HEK293 (cell line): ENCODE results near the gene HOTAIR.
A peak's percentile ranks its signal among the peaks of the same experiment; 100 is the strongest.

ENCODE experiments used
- CTCF ChIA-PET: fragments of 350-600 bp; formaldehyde crosslinking; extraction: SDS; loops from one replicate; lab custom pipeline; 2021; ENCODE audit warnings: antibody characterized with exemption; lab: Yijun Ruan, JAX
- POLR2A ChIA-PET: fragments of 300-600 bp; formaldehyde crosslinking; extraction: SDS; loops from one replicate; lab custom pipeline; 2020; ENCODE audit warnings: antibody characterized with exemption, inconsistent platforms; lab: Yijun Ruan, JAX
- H3K27ac ChIP-seq: fragments of 200-500 bp; sonication (Bioruptor generic); 2 replicates; pipeline ENCODE4 v1.5.1; 2014; ENCODE audit warnings: low read depth, low read length, control low read depth, inconsistent platforms; ENCODE audit errors: extremely low read depth
- H3K36me3 ChIP-seq, 2 experiments: fragments of 200-500 bp in 1 of 2; sonication (Bioruptor generic) in 1 of 2; 1 replicate in 1 of 2; 2 replicates in 1 of 2; pipeline ENCODE4 v1.5.1; 2014 to 2017; ENCODE audit warnings: inconsistent platforms in 2 of 2, low read length in 2 of 2; ENCODE audit not compliant: control insufficient read depth in 2 of 2, insufficient read depth in 1 of 2
- H3K4me1 ChIP-seq: fragments of 200-500 bp; sonication (Bioruptor generic); 2 replicates; pipeline ENCODE4 v1.5.1; 2014; ENCODE audit warnings: mild to moderate bottlenecking, low read length, inconsistent platforms; ENCODE audit not compliant: control insufficient read depth, insufficient read depth
- H3K4me3 ChIP-seq: 2 replicates; pipeline ENCODE4 v1.5.1; 2011; ENCODE audit warnings: low read depth, mild to moderate bottlenecking, control low read depth, low read length, moderate library complexity
- H3K9me3 ChIP-seq: fragments of 200-500 bp; sonication (Bioruptor generic); 2 replicates; pipeline ENCODE4 v1.5.1; 2014; ENCODE audit warnings: low read depth, low read length, inconsistent platforms; ENCODE audit not compliant: control insufficient read depth, insufficient read depth
- EGR2 ChIP-seq: fragments of 450-650 bp; formaldehyde crosslinking; IDR thresholded peaks from 2 replicates; pipeline ENCODE4 v1.5.1; 2016; ENCODE audit warnings: low read depth, missing biosample characterization, missing genetic modification characterization
- GLI4 ChIP-seq: fragments of 450-650 bp; formaldehyde crosslinking; IDR thresholded peaks from 2 replicates; pipeline ENCODE4 v1.5.1; 2016; ENCODE audit warnings: missing biosample characterization, missing genetic modification characterization
- GLIS1 ChIP-seq: fragments of 450-650 bp; formaldehyde crosslinking; IDR thresholded peaks from 2 replicates; pipeline ENCODE4 v1.5.1; 2016; ENCODE audit warnings: missing biosample characterization, missing genetic modification characterization
- GLIS2 ChIP-seq: fragments of 450-650 bp; formaldehyde crosslinking; IDR thresholded peaks from 2 replicates; pipeline ENCODE4 v1.5.1; 2016; ENCODE audit warnings: missing biosample characterization, missing genetic modification characterization
- IKZF3 ChIP-seq: fragments of 450-650 bp; IDR thresholded peaks from 2 replicates; pipeline ENCODE4 v1.5.0; 2018; ENCODE audit warnings: missing biosample characterization, mild to moderate bottlenecking, missing genetic modification characterization, moderate library complexity
- KLF1 ChIP-seq: fragments of 450-650 bp; formaldehyde crosslinking; IDR thresholded peaks from 2 replicates; pipeline ENCODE4 v1.5.1; 2016; ENCODE audit warnings: missing biosample characterization, missing genetic modification characterization
- KLF10 ChIP-seq: fragments of 450-650 bp; IDR thresholded peaks from 2 replicates; pipeline ENCODE4 v1.5.1; 2018; ENCODE audit warnings: missing biosample characterization, mild to moderate bottlenecking, missing genetic modification characterization
- KLF8 ChIP-seq: fragments of 450-650 bp; formaldehyde crosslinking; IDR thresholded peaks from 2 replicates; pipeline ENCODE4 v1.5.1; 2016; ENCODE audit warnings: missing biosample characterization, missing genetic modification characterization
- KLF9 ChIP-seq: fragments of 450-650 bp; formaldehyde crosslinking; IDR thresholded peaks from 2 replicates; pipeline ENCODE4 v1.5.1; 2016; ENCODE audit warnings: missing biosample characterization, missing genetic modification characterization, low read depth
- SCRT1 ChIP-seq: fragments of 450-650 bp; formaldehyde crosslinking; IDR thresholded peaks from 2 replicates; pipeline ENCODE4 v1.5.1; 2016; ENCODE audit warnings: missing biosample characterization, missing genetic modification characterization, borderline replicate concordance
- ZBTB17 ChIP-seq: fragments of 450-650 bp; formaldehyde crosslinking; IDR thresholded peaks from 2 replicates; pipeline ENCODE4 v1.5.1; 2016; ENCODE audit warnings: missing biosample characterization, missing genetic modification characterization
- ZBTB20 ChIP-seq: fragments of 450-650 bp; formaldehyde crosslinking; IDR thresholded peaks from 2 replicates; pipeline ENCODE4 v1.5.1; 2016; ENCODE audit warnings: missing biosample characterization, missing genetic modification characterization
- ZBTB8A ChIP-seq: fragments of 450-650 bp; formaldehyde crosslinking; IDR thresholded peaks from 2 replicates; pipeline ENCODE4 v1.5.1; 2016; ENCODE audit warnings: missing biosample characterization, missing genetic modification characterization
- ZFHX2 ChIP-seq: fragments of 450-650 bp; formaldehyde crosslinking; conservative IDR thresholded peaks from 2 replicates; pipeline ENCODE4 v1.5.1; 2016; ENCODE audit warnings: missing biosample characterization, missing genetic modification characterization
- ZIC2 ChIP-seq: fragments of 450-650 bp; formaldehyde crosslinking; IDR thresholded peaks from 2 replicates; pipeline ENCODE4 v1.5.1; 2016; ENCODE audit warnings: missing biosample characterization, missing genetic modification characterization
- ZNF121 ChIP-seq: fragments of 450-650 bp; formaldehyde crosslinking; IDR thresholded peaks from 2 replicates; pipeline ENCODE4 v1.5.1; 2016; ENCODE audit warnings: missing biosample characterization, missing genetic modification characterization
- ZNF2 ChIP-seq: fragments of 450-650 bp; formaldehyde crosslinking; IDR thresholded peaks from 2 replicates; pipeline ENCODE4 v1.5.1; 2016; ENCODE audit warnings: missing biosample characterization, missing genetic modification characterization
- ZNF239 ChIP-seq: fragments of 450-650 bp; formaldehyde crosslinking; IDR thresholded peaks from 2 replicates; pipeline ENCODE4 v1.5.1; 2016; ENCODE audit warnings: missing biosample characterization, missing genetic modification characterization
- ZNF274 ChIP-seq, 2 experiments: fragments of 200-500 bp in 1 of 2; fragments of 450-650 bp in 1 of 2; sonication (Bioruptor generic) in 1 of 2; formaldehyde crosslinking in 1 of 2; IDR thresholded peaks; 2 replicates each; pipeline versions ENCODE4 v1.5.1 to v1.6.1; 2014 to 2016; ENCODE audit warnings: borderline replicate concordance in 1 of 2, inconsistent platforms in 1 of 2, low read length in 1 of 2, missing biosample characterization in 1 of 2, missing genetic modification characterization in 1 of 2
- ZNF335 ChIP-seq: fragments of 450-650 bp; formaldehyde crosslinking; conservative IDR thresholded peaks from 2 replicates; pipeline ENCODE4 v1.5.1; 2016; ENCODE audit warnings: missing biosample characterization, missing genetic modification characterization
- ZNF561 ChIP-seq: fragments of 450-650 bp; IDR thresholded peaks from 2 replicates; pipeline ENCODE4 v1.5.1; 2018; ENCODE audit warnings: missing biosample characterization, missing genetic modification characterization, borderline replicate concordance
- ZNF596 ChIP-seq: fragments of 450-650 bp; IDR thresholded peaks from 2 replicates; pipeline ENCODE4 v1.5.0; 2018; ENCODE audit warnings: missing biosample characterization, mild to moderate bottlenecking, missing genetic modification characterization, moderate library complexity
- ZNF610 ChIP-seq: fragments of 450-650 bp; formaldehyde crosslinking; IDR thresholded peaks from 2 replicates; pipeline ENCODE4 v1.5.1; 2016; ENCODE audit warnings: missing biosample characterization, missing genetic modification characterization, borderline replicate concordance
- ZNF660 ChIP-seq: fragments of 450-650 bp; IDR thresholded peaks from 2 replicates; pipeline ENCODE4 v1.5.1; 2018; ENCODE audit warnings: missing biosample characterization, mild to moderate bottlenecking, missing genetic modification characterization
- ZSCAN23 ChIP-seq: fragments of 450-650 bp; formaldehyde crosslinking; IDR thresholded peaks from 2 replicates; pipeline ENCODE4 v1.5.1; 2016; ENCODE audit warnings: missing biosample characterization, missing genetic modification characterization
- ZSCAN30 ChIP-seq: fragments of 450-650 bp; IDR thresholded peaks from 2 replicates; pipeline ENCODE4 v1.5.1; 2018; ENCODE audit warnings: missing biosample characterization, mild to moderate bottlenecking, missing genetic modification characterization, moderate library complexity
- TF ChIP-seq, protein P1 (sequence below): fragments of 450-650 bp; formaldehyde crosslinking; IDR thresholded peaks from 2 replicates; pipeline ENCODE4 v1.5.1; 2017; ENCODE audit warnings: missing biosample characterization, missing genetic modification characterization
- TF ChIP-seq, protein P2 (sequence below): fragments of 450-650 bp; IDR thresholded peaks from 2 replicates; pipeline ENCODE4 v1.5.1; 2018; ENCODE audit warnings: missing biosample characterization, missing genetic modification characterization
- TF ChIP-seq, protein P3 (sequence below): fragments of 450-650 bp; formaldehyde crosslinking; IDR thresholded peaks from 2 replicates; pipeline ENCODE4 v1.5.1; 2016; ENCODE audit warnings: missing biosample characterization, missing genetic modification characterization

The HOTAIR gene

DNA sequence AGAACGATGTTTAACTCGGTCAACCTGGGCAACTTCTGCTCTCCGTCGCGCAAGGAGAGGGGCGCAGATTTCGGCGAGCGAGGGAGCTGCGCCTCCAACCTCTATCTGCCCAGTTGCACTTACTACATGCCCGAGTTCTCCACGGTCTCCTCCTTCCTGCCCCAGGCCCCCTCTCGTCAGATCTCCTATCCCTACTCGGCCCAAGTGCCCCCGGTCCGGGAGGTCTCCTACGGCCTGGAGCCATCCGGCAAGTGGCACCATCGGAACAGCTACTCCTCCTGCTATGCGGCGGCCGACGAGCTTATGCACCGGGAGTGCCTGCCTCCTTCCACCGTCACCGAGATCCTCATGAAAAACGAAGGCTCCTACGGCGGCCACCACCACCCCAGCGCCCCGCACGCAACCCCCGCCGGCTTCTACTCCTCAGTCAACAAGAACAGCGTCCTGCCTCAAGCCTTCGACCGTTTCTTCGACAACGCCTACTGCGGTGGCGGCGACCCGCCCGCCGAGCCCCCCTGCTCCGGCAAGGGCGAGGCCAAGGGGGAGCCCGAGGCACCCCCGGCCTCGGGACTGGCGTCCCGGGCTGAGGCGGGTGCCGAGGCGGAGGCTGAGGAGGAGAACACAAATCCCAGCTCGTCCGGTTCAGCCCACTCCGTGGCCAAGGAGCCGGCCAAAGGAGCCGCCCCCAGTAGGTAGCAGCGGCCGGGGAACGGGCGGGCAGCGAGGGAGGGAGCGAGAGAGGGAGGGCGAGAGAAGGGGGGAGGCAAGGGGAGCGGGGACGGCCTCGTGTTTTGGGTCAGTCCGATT is 1.3 kb downstream of the HOTAIR start:
- CTCF ChIA-PET = interaction anchor here (1.0 kb wide), 1 partner anchor 235 kb away, joined by 4 read pairs; no protein-coding TSS in a partner anchor
- peak overlapping the region; percentile 97 for H3K27ac ChIP-seq
- H3K4me3 ChIP-seq = peak overlapping the region; percentile 38
- no peaks in the 10 kb centered on the region for H3K9me3 ChIP-seq
- POLR2A ChIA-PET = no interaction called here
- H3K36me3 ChIP-seq = no peaks in the 10 kb centered on the region
- H3K4me1 ChIP-seq = peaks cover 65% of the 10 kb centered on the region
- no peak for TF ChIP-seq ZSCAN23 (tag by site-specific recombination)
- peak; percentile 44; the same call in 1 of the 2 replicates for TF ChIP-seq KLF10 (tag by site-specific recombination)
- peak; percentile 62 for TF ChIP-seq ZSCAN30 (tag by site-specific recombination)
- peak; percentile 79 for TF ChIP-seq GLIS2 (tag by site-specific recombination)
- peak; percentile 75 for TF ChIP-seq ZBTB17 (tag by site-specific recombination)
- peak; percentile 68 for TF ChIP-seq GLIS1 (tag by site-specific recombination)
- peak; percentile 32; the same call in 1 of the 2 replicates for TF ChIP-seq ZNF596 (tag by site-specific recombination)
- TF ChIP-seq GLI4 = 0 out of 2 replicates have a peak, but pooled peaks have one; percentile 11
- TF ChIP-seq ZNF660 (tag by site-specific recombination) = peak; percentile 41; the same call in 1 of the 2 replicates
- no peak for TF ChIP-seq SCRT1 (tag by site-specific recombination)
- TF ChIP-seq ZNF239 = no peak
- peak; percentile 58; the same call in 1 of the 2 replicates for TF ChIP-seq ZNF335 (tag by site-specific recombination)
- peak; percentile 43; the same call in 1 of the 2 replicates for TF ChIP-seq ZBTB20 (tag by site-specific recombination)
- 0 out of 2 replicates have a peak, but pooled peaks have one; percentile 20 for TF ChIP-seq ZNF2 (tag by site-specific recombination)
- TF ChIP-seq, protein P1, sequence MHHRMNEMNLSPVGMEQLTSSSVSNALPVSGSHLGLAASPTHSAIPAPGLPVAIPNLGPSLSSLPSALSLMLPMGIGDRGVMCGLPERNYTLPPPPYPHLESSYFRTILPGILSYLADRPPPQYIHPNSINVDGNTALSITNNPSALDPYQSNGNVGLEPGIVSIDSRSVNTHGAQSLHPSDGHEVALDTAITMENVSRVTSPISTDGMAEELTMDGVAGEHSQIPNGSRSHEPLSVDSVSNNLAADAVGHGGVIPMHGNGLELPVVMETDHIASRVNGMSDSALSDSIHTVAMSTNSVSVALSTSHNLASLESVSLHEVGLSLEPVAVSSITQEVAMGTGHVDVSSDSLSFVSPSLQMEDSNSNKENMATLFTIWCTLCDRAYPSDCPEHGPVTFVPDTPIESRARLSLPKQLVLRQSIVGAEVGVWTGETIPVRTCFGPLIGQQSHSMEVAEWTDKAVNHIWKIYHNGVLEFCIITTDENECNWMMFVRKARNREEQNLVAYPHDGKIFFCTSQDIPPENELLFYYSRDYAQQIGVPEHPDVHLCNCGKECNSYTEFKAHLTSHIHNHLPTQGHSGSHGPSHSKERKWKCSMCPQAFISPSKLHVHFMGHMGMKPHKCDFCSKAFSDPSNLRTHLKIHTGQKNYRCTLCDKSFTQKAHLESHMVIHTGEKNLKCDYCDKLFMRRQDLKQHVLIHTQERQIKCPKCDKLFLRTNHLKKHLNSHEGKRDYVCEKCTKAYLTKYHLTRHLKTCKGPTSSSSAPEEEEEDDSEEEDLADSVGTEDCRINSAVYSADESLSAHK = peak; percentile 28; the same call in 1 of the 2 replicates
- TF ChIP-seq ZNF274 (IDR thresholded peaks at IDR 0.05; ENCODE audit: low read length) = no peak
- TF ChIP-seq ZNF274 (tag by site-specific recombination; IDR thresholded peaks at IDR 0.05; ENCODE audit: borderline replicate concordance) = no peak
- TF ChIP-seq ZNF121 (tag by site-specific recombination) = no peak
- TF ChIP-seq IKZF3 (tag by site-specific recombination) = peak; percentile 45; the same call in 1 of the 2 replicates
- no peak for TF ChIP-seq ZNF610
- TF ChIP-seq ZBTB8A (tag by site-specific recombination) = peak; percentile 68
- TF ChIP-seq KLF8 (tag by site-specific recombination) = peak; percentile 65; the same call in 1 of the 2 replicates
- TF ChIP-seq EGR2 (tag by site-specific recombination) = peak; percentile 92
- peak; percentile 88 for TF ChIP-seq ZIC2 (tag by site-specific recombination)
- TF ChIP-seq ZFHX2 (tag by site-specific recombination) = peak; percentile 90
- 0 out of 2 replicates have a peak, but pooled peaks have one; percentile 29 for TF ChIP-seq ZNF561 (tag by site-specific recombination)
- peak; percentile 36 for TF ChIP-seq KLF9
- peak; percentile 38; the same call in 1 of the 2 replicates for TF ChIP-seq KLF1 (tag by site-specific recombination)
- TF ChIP-seq, protein P2, sequence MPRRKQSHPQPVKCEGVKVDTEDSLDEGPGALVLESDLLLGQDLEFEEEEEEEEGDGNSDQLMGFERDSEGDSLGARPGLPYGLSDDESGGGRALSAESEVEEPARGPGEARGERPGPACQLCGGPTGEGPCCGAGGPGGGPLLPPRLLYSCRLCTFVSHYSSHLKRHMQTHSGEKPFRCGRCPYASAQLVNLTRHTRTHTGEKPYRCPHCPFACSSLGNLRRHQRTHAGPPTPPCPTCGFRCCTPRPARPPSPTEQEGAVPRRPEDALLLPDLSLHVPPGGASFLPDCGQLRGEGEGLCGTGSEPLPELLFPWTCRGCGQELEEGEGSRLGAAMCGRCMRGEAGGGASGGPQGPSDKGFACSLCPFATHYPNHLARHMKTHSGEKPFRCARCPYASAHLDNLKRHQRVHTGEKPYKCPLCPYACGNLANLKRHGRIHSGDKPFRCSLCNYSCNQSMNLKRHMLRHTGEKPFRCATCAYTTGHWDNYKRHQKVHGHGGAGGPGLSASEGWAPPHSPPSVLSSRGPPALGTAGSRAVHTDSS = no peak
- TF ChIP-seq, protein P3, sequence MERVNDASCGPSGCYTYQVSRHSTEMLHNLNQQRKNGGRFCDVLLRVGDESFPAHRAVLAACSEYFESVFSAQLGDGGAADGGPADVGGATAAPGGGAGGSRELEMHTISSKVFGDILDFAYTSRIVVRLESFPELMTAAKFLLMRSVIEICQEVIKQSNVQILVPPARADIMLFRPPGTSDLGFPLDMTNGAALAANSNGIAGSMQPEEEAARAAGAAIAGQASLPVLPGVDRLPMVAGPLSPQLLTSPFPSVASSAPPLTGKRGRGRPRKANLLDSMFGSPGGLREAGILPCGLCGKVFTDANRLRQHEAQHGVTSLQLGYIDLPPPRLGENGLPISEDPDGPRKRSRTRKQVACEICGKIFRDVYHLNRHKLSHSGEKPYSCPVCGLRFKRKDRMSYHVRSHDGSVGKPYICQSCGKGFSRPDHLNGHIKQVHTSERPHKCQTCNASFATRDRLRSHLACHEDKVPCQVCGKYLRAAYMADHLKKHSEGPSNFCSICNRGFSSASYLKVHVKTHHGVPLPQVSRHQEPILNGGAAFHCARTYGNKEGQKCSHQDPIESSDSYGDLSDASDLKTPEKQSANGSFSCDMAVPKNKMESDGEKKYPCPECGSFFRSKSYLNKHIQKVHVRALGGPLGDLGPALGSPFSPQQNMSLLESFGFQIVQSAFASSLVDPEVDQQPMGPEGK = peak; percentile 65
